ENCODE results near the gene UBR3.
A peak's percentile ranks its signal among the peaks of the same experiment; 100 is the strongest.
"Not testable (repeated sequence)": the region's sequence is repeated elsewhere in the genome, so short reads cannot be mapped to it uniquely, and the experiment has no call there.

Gene UBR3

DNA sequence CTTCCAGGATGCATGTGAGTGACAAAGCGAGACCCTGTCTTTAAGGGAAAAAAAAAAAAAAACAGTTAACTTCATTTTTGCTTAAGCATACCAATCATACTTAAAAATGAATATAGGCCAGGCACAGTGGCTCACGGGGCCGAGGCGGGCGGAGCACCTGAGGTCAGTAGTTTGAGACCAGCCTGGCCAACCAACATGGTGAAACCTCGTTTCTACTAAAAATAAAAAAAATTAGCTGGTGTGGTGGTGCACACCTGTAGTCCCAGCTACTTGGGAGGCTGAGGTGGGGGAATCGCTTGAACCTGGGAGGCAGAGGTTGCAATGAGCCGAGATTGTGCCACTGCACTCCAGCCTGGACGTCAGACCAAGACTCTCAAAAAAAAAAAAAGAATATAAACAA is 44.1 kb downstream of the UBR3 start:
- not testable (repeated sequence) for DNase-seq (ENCODE audit: low spot score)

DNA sequence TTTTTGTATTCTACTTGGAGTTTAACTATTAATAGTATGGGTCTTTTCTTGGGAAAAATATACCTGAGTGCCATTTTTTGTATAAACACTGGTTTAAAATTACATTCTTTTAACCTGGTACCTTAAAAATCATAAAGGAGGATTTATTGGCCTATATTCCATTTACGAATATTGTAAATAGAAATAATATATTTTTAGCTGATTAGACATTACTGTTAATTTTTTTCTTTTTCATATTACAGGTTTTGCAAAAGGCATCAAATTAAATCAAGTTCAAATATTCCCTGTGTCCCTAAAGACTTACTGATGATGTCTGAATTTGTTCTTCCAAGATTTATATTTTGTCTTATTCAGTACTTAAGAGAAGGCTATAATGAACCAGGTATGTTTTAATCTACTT is 44.7 kb downstream of the UBR3 start:
- no peak for DNase-seq (ENCODE audit: low spot score)

DNA sequence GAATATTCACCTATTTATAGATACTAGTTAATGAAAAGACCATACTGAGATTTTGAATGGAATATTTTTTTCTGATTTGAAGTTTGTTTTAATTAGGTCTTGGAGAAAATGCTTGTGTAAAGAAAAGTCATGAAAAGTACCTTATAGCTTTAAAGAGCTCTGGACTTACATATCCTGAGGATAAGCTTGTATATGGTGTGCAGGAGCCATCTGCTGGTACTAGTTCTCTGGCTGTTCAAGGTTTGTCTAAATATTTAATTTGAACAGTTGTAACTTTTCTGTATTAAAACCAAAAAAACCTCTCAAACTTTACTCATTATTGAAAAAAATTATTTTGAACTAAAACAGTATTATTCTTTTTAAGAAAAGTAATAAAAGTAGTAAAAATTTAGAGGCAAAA is 50.1 kb downstream of the UBR3 start:
- DNase-seq (ENCODE audit: low spot score) = no peak

DNA sequence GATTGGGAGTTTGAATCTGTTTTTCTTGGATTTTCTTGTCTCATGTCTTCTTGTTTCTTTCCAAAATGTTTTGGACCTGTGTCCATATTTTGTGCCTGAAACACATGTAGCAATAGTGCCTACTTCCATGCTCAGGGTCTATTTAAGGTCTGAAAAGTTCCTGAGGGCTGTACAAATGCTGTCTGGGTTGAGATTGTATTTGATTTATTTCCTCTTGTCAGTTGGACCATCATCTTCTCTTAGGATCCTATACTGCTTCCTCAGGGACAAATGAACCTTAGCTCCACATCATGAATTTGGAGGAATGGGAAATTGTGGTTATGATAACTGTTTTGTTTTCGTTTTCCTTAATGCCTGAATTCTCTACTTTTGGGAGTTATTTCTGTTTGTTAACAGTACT is 59.9 kb downstream of the UBR3 start:
- DNase-seq (ENCODE audit: low spot score) = no peak

DNA sequence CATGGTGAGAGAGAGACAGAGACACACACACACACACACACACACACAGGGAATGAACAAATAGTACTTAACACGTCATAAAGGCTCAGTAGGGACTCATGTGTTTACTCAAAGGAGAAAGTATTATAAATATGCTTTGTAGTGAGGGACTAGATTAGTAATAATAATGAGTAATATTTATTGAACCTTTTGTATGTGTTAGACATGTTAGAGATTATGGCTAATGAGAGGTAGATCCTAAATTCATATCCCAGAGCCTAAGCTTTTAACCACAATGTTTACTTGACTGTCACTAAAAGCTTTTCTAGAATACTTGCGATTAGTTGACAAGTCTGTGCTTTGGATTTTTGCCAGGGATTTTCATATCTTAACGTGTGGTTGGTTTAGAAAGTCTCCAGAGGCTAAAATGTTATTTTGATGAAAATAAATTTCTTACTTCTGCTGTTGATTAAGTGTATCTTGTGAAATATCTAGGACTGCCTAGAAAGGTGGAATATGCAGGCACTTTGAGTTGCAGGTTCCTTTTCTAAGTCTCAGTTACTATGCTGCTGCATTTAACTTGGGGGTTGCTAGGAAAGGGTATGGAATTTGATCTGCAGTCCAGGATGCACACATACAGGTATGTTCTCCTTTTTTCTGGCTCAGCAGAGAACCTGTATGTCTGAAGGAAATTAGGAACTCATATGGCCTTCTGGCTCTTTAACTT is 64.5 kb downstream of the UBR3 start:
- no peak for DNase-seq (ENCODE audit: low spot score)

DNA sequence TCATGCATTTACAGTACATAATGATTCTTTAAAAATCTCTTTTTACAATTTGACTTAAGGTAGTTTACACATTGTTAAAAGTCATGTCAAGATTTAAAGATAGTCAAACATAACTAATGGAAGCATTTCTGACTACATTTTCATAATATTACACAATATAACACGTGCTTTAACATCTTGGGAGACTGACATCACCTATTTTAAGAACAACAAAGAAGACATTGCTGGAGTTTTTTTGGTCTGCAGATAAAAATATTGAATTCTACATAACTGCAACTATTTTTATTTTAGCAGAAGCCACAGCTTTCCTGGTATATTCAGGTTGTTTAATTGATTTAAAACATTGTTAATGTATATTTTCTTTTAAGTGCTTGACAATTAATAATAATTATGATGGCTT is 65.7 kb downstream of the UBR3 start:
- DNase-seq (ENCODE audit: low spot score) = no peak

DNA sequence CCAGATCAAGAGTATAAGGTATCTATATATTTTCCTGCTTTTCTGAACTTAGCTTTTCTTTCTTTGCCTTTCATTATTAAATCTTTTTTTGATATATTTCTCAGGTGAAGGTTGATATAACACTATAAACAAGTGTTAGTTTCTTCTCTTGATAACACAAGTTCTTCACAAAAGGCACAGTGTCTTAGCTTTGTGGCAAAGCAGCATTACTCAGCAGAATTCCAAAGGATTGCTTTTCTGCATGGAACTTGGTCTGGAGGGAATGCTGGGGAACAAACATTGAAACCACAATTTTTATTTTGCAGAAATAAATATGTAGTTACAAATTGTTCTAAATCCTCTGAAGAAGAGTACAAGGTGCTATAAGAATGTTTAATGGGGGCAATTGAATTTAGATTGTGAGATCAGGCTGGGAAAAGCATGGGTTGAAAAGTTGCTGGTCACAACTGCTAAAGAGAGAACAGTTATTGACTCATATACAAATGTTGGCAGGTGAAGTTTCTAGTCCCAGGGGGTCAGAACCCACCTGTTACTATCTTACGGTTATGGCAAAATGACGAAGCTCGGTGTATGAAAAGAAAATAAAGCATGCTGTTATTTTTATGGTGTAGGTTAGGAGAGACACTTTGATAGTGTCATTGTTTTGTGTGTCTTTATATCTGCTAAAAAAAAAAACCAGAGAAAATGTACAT is 68.2 kb downstream of the UBR3 start:
- no peak for DNase-seq (ENCODE audit: low spot score)

DNA sequence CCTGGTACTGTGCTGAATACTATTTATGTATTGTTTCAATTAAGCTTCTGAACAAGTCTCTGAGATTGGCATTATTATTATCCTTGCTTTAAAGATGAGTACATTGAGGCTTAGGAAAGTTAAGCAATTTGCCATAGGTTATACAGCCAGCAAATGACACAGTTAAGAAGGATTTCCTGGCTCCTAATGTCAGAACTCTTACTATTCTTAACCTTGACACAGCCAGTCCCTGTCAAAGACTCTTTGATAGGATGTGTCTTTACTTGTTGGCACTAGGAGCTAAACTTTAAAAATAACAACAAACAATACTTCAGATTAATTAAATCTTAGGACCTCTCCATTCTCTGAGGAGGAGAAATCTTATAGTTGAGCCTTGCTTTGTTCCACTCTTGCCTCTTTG is 70.6 kb downstream of the UBR3 start:
- no peak for DNase-seq (ENCODE audit: low spot score)

DNA sequence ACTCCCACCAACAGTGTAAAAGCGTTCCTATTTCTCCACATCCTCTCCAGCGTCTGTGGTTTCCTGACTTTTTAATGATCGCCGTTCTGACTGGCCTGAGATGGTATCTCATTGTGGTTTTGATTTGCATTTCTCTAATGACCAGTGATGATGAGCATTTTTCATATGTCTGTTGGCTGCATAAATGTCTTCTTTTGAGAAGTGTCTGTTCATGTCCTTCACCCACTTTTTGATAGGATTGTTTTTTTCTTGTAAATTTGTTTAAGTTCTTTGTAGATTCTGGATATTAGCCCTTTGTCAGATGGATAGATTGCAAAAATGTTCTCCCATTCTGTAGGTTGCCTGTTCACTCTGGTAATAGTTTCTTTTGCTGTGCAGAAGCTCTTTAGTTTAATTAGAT is 72.8 kb downstream of the UBR3 start:
- DNase-seq (ENCODE audit: low spot score) = not testable (repeated sequence)

DNA sequence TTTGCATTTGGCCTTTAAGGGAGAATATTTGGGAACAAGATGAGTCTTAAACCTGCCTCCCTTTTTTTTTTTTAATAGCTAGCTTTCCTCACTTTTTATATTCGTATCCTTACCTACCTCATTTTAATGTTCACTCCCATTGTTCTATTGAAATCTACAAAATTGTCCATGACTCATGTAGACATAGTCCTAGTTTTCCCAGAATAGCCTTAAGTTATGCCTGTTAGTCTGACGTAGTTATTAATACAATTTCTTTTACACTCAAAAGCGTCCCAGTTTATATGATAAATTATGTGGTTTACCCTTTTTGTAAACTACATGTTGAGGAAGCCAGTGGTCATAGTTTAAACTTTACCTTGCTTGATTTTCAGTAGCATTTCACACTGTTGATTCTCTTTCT is 73.4 kb downstream of the UBR3 start:
- no peak for DNase-seq (ENCODE audit: low spot score)

DNA sequence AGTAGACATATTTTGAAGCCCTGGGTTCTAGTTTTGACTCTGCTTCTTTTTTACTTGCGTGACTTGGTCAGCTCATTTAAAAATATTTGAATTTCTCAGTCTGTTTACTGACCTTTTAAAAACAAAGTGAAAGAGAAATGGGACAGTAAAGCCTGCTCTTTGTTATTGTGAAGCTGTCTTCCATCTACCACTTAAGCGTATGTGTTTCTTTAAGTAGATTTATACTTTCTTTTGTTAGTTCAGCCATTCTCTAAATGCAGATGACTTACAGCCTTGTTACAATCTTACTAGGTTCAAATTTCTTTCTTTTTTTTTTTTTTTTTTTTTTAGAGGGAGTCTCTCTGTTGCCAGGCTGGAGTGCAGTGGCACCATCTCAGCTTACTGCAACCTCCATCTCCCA is 79.5 kb downstream of the UBR3 start:
- DNase-seq (ENCODE audit: low spot score) = no peak

DNA sequence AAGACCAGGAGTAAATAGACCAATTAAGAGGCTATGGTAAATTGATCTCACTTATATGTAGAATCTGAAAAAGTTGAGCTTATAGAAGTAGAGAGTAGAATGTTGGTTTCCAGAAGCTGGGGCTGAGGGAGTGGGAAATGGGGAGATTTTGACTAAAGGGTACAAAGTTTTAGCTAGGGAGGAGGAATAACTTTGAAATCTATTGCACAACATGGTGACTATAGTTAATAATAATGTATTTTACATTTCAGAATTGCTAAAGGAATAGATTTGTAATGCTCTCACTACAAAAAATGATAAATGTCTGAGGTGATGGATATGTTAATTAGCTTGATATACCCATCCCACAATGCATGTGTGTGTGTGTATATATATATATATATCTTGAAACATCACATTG is 82.1 kb downstream of the UBR3 start:
- DNase-seq (ENCODE audit: low spot score) = no peak

DNA sequence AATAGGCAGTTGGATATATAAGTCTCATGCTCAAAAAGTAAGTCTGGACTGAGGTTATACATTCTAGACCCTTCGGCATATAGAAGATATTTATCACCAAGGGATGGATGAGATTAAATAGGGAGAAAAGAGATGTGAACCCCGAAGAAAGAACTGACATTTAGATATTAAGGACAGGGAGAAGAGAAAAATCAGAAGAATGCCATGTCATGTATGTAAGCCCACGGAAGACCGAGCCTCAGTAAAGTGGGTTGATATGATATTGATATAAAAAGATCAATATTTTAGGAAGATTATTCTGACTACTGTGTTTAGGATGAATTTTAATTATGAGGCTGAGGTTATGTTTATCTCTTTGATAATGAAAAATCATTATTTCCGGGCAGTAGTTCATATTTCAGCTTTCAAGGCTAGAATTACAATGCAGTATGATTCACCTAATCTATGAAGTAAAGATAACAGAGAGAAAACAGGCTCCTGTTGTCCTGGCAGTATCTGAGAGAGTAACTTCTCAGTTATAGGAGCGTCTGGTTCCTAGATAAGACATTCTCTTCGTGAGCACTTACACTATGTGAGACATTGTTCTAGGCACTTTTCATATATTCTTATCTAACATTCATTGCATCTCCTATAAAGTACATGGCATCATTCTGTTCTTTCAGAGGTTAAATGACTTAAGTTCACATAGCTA is 83.0 kb downstream of the UBR3 start:
- DNase-seq (ENCODE audit: low spot score) = no peak

DNA sequence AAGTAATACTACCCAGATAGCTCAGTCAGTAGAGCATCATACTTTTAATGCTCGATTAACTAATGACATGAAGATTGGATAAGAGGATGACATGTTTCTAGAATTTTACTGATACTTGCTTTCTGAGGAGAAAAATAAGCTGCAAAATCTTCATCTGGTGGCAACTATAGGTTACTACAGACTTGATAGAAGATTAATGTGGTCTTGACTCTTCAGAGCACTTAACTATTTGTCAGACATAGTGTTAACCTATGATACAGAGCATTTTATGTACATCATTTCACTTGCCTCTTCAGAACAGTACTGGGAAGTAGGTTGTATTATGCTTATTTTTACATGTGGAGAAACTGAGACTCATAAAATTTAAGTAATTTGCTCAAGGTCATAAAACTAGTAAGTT is 83.9 kb downstream of the UBR3 start:
- no peak for DNase-seq (ENCODE audit: low spot score)

DNA sequence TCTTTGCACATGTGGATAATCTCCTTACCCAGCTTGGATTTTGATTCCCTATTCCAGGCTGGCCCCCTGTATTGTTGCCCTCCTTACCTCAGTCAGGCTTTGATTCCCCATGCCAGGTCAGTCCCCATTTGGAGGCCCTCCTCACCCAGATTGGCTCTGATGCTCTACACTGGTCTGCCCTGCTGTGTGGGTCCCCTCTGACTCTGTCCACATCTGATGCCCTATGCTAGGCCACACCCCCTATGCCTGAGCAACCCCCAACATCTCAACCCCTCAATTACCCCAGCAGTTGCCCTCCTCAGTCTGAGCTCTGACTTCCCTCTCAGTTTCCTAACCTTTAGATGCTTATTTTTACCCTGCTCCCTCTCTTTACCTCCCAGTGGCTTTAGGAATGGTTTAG is 89.4 kb downstream of the UBR3 start:
- no peak for DNase-seq (ENCODE audit: low spot score)

DNA sequence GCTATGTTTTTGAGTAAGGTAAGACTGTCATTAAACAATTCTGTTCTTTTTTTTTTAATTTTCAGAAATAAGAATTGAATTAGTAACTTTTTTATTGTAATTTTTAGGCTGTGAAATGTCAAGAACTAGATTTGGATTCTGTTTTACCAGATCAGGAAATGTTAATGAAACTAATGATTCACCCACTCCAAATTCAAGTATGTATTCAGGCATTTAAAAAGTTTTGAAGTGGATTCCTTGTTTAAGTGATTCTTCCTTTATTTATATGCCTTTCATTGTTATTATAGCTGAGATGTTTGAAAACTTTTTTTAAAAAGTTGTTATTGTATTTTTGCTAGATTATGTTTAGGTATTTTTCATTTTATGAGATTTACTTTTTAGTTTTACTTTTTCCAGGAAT is 96.7 kb downstream of the UBR3 start:
- DNase-seq (ENCODE audit: low spot score) = no peak

DNA sequence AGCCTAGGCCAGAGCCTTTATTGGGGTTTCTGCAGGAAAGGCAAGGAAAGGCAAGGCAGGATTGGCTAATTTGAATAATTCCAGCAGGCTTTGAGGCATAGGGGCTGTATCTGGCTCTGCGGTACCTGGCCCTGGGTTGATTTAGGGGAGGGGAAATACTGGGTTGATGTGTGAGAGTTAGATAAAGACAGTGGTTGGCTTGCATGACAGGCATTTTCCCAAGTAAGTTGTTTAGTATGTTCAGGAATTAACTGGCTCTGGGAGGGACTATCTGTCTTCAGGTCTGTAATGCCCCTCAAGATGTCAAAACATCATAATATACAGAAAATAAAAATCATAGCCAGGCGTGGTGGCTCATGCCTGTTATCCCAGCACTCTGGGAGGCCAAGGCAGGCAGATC is 98.7 kb downstream of the UBR3 start:
- DNase-seq (ENCODE audit: low spot score) = no peak

DNA sequence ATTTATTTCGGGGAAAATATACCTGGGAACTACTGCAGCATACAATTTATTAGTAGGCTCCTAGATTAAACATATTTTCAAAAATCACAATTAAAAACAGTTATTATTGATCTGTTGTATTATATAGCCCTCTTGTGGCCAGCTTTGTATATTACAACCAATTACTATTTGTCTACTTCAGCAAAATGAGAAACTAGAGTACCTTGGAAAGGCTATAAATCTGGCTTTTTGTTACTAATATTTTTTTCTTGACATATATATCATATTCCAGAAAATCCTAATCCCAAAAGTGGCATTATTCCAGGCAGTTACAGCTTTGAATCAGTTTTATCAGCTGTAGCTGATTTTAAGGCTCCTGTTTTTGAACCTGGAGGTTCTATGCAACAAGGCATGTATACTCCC is 101.2 kb downstream of the UBR3 start:
- peak; percentile 10 for DNase-seq (ENCODE audit: low spot score)

DNA sequence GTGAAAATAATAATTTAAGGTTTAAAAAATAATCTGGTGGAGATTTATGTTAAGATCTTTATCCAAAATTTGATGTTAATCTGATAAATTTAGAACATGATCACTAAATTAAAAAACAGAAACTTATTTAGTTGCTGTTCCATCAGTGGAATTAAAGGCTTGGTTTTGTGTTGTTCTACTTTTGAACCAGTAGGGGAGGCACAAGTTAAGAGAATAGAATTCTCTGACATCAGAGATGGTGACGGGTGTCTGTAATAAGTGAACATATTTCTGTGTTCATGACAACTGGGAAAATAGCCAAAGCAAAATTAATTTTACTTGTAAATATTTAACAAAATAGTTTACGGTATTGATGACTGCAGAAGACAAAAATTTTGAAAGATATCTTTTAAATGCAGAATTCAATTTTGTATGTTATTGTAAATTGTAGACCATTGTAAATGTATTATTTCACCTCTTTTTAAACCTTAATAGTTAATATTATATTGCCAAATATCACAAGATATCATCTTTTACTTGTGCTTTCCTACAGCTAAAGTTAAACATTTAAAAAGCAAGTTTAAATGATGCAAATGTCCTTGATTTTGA is 106.0 kb downstream of the UBR3 start:
- peak; percentile 26 for DNase-seq (ENCODE audit: low spot score)

DNA sequence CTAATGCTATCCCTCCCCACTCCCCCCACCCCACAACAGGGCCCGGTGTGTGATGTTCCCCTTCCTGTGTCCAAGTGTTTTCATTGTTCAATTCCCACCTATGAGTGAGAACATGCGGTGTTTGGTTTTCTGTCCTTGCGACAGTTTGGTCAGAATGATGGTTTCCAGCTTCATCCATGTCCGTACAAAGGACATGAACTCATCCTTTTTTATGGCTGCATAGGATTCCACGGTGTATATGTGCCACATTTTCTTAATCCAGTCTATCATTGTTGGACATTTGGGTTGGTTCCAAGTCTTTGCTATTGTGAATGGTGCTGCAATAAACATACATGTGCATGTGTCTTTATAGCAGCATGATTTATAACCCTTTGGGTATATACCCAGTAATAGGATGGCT is 109.4 kb downstream of the UBR3 start:
- not testable (repeated sequence) for DNase-seq (ENCODE audit: low spot score)

DNA sequence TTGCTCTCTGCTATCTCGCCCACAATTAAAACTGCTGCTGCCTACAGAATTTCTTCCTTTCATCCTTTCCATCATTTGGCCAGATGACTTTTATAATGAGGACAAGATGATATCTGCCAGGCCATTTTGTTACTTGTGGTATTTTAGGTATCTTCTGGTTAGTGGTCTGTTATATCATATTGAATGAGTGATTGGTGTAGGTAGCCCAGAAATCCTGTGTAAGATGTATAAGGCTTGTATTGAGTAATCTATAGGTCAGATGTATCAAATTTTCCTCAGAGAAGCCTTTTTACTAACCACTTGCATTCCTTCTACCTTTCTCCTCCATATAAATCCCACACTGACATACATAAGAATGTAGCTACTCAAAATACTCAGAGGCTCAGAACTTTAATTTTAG is 118.3 kb downstream of the UBR3 start:
- no peak for DNase-seq (ENCODE audit: low spot score)

DNA sequence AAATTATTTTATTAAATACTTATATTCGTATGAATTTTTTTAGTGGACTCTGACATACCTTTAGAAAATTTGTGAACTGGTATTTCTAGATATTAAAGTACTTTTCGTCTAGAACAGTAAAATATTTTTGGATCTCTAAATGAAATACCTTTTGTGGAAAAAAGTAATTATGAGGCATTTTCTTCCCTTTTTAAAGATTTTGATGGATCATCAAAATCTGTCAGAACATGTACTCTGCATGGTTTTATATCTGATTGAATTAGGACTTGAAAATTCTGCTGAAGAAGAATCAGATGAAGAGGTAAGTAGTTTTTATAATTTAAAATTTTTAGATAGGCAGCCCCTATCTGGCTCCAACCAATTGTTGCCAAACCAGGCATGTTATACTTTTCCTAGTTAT is 118.8 kb downstream of the UBR3 start:
- no peak for DNase-seq (ENCODE audit: low spot score)

DNA sequence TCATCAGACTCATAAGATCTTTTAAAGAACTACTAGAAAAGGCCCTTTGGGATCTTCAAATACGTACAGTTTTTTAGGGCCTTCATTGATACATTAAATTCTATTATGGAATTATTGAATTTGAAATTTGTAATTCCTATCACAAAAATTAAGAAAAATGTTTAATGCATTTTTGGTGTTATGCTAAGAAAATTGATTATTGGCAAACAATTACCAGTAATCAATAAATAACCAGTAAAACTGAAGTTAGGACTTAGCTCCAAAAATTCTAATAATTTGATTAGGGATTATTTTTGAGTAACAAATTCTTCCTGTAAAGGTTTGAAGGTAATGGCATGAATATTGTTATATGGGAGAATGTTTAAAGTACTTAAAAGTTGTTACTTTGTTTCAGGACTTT is 119.3 kb downstream of the UBR3 start:
- no peak for DNase-seq (ENCODE audit: low spot score)
